DMS53 treated with DMSO at 0.1 percent for 48 hours (cell line): ENCODE results near the gene ADGRF5.
A peak's percentile ranks its signal among the peaks of the same experiment; 100 is the strongest.

Experiments used
- DNase-seq: peaks from one replicate; lab custom pipeline; 2025; ENCODE audit not compliant: unreplicated experiment; lab: John Stamatoyannopoulos, UW

The ADGRF5 gene, protein sequence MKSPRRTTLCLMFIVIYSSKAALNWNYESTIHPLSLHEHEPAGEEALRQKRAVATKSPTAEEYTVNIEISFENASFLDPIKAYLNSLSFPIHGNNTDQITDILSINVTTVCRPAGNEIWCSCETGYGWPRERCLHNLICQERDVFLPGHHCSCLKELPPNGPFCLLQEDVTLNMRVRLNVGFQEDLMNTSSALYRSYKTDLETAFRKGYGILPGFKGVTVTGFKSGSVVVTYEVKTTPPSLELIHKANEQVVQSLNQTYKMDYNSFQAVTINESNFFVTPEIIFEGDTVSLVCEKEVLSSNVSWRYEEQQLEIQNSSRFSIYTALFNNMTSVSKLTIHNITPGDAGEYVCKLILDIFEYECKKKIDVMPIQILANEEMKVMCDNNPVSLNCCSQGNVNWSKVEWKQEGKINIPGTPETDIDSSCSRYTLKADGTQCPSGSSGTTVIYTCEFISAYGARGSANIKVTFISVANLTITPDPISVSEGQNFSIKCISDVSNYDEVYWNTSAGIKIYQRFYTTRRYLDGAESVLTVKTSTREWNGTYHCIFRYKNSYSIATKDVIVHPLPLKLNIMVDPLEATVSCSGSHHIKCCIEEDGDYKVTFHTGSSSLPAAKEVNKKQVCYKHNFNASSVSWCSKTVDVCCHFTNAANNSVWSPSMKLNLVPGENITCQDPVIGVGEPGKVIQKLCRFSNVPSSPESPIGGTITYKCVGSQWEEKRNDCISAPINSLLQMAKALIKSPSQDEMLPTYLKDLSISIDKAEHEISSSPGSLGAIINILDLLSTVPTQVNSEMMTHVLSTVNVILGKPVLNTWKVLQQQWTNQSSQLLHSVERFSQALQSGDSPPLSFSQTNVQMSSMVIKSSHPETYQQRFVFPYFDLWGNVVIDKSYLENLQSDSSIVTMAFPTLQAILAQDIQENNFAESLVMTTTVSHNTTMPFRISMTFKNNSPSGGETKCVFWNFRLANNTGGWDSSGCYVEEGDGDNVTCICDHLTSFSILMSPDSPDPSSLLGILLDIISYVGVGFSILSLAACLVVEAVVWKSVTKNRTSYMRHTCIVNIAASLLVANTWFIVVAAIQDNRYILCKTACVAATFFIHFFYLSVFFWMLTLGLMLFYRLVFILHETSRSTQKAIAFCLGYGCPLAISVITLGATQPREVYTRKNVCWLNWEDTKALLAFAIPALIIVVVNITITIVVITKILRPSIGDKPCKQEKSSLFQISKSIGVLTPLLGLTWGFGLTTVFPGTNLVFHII (N-terminal part only)

DNA sequence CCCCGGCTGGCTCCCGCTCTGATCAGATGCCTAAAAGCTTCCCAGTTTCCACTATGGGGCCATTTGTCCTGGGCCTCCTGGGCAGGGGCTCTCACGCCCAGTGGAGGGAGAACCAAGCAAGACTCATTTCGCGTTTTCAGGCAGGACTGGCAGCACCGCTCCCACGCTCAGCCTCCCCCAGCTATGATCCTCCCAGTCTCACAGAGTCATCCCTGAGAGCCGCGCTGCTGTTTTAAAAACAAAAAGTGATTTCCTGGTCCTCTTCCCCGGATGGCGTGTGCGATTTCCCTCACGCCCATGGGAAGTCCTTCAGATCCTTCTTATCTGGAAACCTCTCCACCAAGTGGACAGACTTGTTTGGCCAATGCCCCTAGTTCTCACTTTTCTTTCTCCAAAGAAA lies at the start of gene ADGRF5:
TSS of gene ADGRF5 (minus strand) at position 208 of the 400 bp plus-strand sequence. CDS start 15,176 bp downstream, outside the sequence.
- DNase-seq, result no peak

DNA sequence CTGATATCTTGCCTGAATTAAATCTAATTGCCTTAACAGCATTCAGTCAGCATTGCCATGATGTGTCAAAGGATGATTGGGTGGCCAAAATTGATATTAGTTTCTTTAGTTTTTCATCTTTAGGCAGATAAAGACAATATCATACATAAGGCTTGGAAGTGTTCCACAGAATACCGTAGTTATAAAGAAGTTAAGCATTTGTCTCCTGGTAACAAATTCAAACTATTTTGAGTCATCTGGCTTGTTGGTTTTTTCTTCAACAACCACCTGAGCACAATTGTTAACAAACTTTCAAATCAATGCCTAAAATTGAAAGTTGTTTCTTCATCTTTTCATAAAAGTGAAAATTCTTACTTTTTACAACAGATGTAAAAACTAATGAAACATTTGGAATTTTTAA lies 47.5 kb upstream of the ADGRF5 start:
- DNase-seq, result no peak

DNA sequence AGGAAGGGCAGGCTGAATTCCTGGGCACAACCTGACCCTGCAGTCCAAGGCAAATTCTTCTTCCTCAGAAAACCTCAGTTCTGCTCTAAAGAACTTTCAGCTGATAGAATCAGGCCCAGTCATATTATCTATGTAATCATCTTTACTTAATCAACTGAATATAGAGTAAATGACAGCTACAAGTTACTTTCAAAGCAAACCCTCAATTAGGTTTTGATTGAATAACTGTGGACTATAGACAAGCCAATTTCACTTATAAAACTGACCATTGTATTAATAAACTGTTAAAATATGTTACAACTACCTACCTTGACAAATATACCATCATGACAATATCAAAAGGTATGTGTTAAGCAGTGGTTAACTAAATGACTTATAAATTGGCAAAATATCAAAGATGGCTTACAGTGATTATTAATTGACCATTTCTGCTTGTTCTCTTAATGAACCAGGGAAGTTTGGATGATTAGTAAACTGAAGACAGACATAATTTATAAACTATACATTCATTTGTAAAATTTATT lies 46.1 kb upstream of the ADGRF5 start:
- DNase-seq, result no peak

DNA sequence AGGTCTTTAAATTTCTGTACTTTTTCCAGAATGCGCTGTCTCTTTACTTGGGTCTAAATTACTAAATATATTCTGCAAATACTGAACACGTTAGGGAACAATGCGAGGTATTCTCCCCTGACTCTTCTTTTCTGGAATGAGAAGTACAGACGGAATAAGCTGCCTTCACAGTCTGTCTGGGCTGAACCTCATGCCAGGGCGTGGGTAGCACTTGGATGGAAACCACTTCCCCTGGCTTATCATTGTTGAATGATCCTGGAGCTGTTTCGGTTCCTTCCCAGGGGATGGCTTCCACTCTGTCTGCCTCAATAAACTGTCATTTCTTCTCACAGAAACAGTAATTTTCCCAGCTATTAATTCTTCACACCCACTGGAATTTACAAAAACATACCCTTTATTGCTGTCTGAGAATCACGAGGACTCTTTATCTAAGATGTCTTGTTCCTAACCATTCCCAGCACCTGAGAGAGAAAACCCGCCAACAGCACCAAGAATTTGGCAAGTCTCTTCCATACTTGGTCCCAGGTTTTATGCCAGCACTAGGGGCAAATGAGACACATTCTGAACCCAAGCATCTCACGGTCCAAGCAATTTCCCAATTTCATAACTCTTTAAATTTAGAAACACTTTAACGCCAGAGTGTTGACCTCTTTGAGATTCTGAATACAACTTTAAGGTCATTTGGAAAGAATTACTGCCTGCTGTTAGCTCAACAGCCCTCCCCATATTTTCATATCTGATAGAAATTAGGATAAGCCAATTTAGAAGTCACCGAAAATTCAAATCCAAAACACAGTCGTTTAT lies 43.2 kb upstream of the ADGRF5 start:
- no peak for DNase-seq

DNA sequence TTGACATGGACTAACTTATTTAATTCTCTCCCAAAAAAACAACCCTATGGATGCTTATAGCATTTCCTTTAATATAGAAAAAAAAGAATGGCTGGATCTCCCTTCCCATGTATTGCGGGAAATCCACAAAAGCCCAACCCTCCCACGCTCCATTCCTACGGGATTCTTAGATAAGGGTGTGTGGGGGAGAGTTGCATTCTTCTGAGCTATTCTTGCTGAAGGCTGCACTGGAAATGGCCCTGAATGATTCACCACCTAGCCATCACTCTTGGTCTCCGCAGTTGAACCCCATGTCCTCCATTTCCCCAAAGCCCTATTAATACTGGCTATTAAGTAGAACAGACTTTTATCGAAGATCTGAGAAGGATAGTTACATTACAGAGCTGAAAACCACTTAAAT lies 41.9 kb upstream of the ADGRF5 start:
- no peak for DNase-seq

DNA sequence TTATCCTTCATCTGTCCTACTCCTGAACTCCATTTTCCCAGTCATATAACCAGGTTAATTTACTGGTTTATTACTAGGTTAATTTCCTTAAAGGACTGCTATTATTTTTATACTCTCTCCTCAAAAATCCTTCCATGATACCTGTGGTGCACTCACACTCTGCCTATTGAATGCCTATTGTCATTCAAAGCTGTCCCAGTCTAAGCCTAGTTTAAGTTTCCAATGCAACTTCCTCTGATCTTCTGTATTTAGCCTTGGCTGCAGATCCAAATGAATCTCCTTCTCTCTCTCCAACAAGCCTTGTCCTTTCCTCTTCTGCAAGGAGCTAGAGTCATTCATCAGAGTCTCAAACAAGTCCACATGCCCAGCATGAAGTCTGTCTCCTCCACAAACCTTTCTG lies 41.3 kb upstream of the ADGRF5 start:
- no peak for DNase-seq

DNA sequence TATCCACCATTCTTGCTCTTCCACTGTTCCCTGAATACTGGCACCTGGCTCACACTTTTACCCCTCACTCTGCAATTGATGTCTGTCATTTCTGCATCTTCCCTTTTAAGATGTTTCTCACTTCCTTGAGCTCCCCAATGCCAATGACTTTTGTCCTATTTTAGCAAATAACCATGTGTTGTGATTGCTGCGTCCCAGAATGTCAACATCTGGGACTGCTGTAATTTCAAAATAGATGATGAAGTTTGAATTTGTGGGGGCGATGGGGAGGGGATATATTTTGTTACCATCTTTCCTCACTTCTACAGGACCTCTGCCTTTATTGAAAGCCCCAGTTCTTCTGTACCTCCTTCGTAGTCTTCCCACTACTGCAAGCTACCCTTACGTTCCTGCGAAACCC lies 40.0 kb upstream of the ADGRF5 start:
- no peak for DNase-seq

DNA sequence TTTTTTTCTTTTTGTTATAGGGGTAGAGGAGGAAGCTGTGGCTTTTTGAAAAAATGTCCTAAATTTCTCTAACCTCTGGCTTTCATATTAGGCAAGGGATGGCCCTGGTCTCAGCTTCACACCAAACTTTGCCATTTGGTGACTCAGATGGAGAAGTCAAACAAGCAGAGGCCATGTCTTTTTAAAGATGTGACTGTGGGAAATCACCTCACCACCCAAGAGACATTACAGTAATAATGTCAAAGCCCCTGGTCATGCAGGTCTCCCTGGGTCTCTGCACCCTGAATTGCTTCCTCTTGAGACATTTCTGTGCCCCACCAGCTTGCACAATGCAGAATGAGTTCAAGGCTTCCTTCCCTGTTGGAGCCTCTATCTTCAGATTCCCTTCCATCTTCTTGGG lies 39.5 kb upstream of the ADGRF5 start:
- no peak for DNase-seq

DNA sequence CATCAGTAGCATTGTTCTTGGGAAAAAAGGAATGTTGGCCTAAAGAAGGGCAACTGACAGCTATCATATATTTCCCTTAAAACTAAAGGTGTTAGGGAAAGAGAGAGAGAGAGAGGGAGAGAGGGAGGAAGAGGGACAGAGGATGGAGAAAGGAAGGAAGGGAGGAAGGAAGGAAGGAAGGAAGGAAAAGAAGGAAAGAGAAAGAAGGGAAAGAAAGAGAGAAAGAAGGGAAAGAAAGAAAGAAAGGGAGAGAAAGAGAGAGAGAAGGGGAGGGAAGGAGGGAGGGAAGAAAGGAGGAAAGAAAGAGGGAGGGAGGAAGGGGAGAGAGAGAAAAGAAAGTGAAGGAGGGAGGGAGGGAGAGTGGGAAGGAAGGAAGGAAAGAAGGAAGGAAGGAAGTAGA lies 37.7 kb upstream of the ADGRF5 start:
- no peak for DNase-seq

DNA sequence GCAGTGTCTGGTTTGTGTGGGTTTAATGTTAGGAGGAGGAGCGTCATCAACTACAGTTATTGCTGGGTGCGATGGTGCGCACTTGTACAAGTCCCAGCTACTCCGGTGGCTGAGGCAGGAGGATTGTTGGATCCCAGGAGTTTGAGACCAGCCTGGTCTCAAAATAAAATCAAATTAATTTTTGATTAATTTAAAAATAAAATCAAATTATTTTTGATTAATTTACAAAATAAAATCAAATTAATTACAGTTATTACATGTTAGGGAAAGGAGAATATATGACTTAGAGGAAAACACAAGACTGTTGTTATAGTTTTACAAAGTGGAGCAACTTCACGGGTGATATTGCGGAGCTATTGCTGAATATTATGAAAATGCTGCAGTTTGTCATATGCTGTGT lies 34.7 kb upstream of the ADGRF5 start:
- no peak for DNase-seq

DNA sequence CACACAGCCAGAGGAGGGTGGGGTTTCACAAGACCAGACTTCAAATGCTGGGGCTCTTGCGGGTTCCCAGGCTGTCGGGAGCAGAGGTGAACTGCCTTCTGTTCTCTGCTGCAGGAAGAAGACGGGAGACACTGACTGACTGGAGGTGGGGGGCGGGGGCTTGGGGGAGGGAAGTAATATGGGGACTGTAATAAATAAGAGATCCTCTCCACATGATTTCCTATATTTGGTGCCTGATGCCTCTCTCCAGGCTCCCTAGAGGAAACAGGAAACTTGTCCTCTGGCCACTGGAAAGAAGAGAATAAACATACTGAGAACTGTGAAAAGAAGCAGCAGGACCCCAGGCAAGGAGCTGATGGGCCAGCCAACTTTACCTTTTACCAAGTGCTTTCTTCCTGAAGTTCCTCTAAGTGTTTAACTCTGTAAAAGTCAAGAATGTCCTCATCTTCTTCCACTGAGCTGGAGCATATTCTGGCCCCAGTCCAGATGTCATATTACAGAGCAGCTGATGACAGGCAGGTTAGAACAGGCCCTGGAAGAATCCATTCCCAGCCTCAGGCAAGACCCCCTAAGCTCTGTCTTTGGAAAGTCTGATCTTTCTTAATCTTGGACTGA lies 33.2 kb upstream of the ADGRF5 start:
- peak; percentile 10 for DNase-seq

DNA sequence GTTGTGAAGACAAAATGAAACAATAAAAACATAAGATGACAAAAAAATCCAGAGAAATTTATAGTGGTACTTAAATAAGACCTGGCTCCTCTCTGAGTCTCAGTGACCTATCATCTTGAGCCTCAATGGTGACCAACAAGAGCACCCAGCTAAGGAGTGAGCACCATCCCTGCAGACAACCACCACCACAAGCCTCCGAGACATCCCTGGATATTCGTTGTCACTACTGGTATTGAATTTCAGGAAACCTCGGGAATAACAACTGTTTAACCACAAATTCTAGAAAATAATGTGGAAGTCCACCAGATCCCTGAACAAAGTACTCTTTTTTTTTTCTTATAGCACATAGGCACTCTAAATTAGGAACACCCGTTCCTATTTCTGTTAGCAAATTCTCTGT lies 32.2 kb upstream of the ADGRF5 start:
- no peak for DNase-seq

DNA sequence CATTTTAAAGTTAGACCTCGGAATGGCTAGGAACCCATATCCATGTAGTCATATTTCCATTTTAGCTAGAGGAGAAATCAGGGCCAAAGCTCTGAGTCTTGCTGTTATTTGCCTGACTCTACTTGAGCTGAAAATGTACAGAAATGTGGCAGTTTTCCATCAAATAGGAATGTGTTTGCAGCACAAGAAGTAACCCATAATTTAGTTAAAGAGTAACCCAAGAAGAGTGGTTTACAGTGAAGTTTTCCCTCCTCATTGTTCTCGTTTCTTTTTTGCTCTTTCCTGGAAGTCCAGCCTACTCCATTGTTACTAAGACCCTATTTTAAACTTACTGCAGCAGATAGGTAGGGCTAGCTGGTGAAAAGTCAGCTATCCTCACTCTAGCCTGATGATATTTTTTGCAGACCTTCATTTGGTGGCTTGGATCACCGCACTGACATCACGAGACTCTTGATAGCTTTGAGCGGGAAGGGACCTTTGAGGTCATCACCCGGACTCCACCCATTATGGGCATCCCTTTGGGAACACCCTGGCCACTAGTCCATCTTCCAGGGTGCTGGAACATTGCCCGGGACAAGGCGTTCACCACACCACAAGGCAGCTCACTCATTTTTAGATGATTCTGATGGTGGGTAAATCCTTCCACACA lies 28.0 kb upstream of the ADGRF5 start:
- DNase-seq, result no peak

DNA sequence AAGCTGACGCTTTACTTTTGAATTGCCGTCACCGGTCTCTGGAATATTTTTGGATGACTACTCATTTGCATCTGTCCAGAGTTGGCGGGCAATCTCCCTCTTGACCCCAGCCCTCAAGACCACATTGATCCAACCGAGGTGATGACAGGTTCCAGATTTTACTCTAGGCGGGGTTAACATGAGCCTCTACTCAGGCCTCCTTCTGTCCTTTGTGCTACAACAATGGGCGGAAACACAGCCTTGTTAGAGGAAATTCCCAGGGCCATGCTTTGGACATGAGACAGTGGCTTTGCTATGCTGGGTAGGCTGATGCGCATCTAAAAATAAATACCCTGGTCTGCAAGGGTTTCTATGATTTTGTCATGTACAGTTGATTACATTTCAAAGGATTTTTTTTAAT lies 27.0 kb upstream of the ADGRF5 start:
- DNase-seq, result no peak

DNA sequence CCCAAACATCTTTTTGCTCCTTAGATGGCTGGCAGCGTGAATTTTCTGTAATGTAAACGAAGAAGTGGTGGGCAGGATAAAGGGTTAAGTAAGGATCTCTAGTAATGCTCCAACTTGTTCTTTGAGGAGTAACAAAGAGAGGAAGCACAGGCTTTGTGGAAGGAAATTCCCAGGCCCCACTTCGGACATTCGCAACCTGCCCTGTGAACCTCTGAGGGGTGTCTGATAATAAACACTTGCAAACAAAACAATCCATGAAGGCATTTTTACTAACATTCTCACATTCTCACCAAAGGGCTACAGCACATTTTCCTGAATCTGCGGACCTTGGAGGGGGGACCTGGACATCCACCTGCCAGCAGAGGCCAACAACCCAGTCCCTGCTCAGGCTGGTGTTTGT lies 25.8 kb upstream of the ADGRF5 start:
- no peak for DNase-seq

DNA sequence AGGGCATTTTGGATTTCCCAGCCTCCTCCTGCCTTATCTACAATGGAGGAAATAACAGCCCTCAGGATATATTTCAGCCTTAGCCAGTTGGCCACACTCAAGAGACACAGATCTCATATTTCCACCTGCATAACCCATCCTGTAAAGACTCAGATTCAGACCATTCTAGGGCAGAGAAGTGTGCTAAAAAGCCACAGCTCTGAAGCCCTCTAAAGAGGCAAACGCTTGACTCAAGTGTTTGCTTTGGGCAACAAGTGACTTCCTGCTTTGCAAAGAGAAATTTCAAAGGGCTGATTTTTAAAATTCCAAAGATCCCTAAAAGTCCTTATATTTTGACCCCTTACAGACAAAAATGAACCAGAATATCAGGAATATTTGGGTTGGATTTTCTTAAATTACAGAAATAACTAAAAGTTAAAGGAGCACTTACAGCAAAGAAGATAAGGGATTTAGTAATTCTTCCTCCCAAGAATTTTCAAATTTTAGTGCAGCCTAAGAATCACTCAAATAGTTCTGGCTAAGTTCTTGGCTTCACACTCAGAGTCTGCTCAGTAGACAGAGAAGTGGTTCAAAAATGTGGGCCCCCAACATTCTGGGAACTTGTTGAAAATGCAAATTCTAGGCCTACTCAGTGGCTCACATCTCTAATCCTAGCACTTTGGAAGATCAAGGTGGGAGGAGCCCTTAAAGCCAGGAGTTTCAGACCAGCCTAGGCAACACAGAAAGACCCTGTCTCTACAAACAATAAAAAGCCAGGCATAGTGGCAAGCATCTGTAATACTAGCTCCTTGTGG lies 18.9 kb upstream of the ADGRF5 start:
- peak; percentile 93 for DNase-seq

DNA sequence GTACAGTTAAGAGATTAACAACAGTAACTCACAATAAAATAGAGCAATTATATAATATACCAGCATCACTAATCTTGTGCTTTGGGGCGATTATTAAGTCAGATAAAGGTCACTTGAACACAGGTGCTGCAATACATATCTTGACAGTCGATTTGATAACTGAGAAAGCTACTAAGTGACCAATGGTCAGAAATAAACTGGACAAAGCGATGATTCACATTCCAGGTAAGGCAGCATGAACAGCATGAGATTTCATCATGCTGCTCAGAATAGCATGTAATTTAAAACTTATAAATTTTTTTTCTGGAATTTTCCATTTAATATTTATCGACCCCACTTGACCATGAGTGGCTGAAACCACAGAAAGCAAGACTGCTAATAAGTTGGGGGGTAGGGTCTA lies 15.9 kb upstream of the ADGRF5 start:
- no peak for DNase-seq

DNA sequence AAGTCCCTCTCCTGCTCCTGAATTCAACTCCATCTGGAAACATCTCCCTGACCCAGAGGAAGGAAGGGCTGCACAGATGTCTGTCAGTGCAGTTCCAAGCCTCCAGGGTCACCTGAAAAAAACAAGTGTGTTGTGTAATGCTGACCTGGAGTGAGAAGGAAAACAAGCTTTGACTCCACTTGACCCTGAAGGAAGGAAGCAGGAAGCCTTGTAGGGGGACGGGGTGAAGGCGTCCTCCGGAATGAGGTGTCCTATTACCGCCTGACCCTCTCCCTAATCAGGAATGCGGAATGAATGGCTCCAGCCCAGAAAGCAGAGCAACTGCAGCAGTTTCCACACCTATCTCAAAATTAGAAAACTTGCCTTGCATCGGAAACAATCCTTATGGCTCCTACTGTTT lies 13.9 kb upstream of the ADGRF5 start:
- no peak for DNase-seq

DNA sequence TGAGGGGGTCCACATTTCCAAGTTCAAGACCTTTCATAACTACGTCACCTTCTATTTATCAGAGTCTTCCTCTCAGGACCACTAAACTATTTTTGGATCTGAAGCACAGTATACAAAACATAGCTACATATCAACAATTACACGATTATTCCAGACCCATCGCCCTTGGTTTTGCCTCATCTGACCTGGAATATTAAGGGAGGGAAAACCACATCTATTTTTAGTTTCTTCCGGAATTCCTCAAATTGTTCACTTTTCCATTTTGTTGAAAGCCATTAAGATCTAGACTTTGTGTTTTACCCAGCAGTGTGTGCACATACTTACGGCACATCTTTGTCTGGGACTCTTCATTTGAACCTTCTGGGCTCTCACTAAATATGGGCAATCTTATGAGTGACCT lies 12.0 kb upstream of the ADGRF5 start:
- DNase-seq, result no peak
